Karpas-422 (cell line): ENCODE data around the gene DCDC2C. TPM values are rescaled to one million over a fixed set of nuclear protein-coding genes. Genes with fewer than 3 reads are reported as not detected.

Experiments used
- DNase-seq: peaks from one replicate; pipeline ENCODE4 v3.0.0-alpha.2; 2015
- H2AFZ ChIP-seq: fragments of 200-600 bp; sonication (generic); 2 replicates; pipeline ENCODE4 v1.6.1; 2014; ENCODE audit warnings: antibody characterized with exemption, low read length, mixed read lengths
- H3K27ac ChIP-seq: fragments of 200-600 bp; sonication (generic); 2 replicates; pipeline ENCODE4 v1.5.1; 2014; ENCODE audit warnings: mild to moderate bottlenecking, low read length, moderate library complexity
- H3K27me3 ChIP-seq: fragments of 200-600 bp; sonication (generic); 2 replicates; pipeline ENCODE4 v1.6.1; 2014; ENCODE audit warnings: low read length, mixed read lengths
- H3K36me3 ChIP-seq: fragments of 200-600 bp; sonication (generic); 2 replicates; pipeline ENCODE4 v1.6.1; 2014; ENCODE audit warnings: low read length, mixed read lengths; ENCODE audit not compliant: insufficient read depth
- H3K4me1 ChIP-seq: fragments of 200-600 bp; sonication (generic); 2 replicates; pipeline ENCODE4 v1.6.1; 2014; ENCODE audit warnings: mild to moderate bottlenecking, low read length, mixed read lengths
- H3K4me2 ChIP-seq: fragments of 200-600 bp; sonication (generic); 2 replicates; pipeline ENCODE4 v1.6.1; 2014; ENCODE audit warnings: low read length, low read depth, mild to moderate bottlenecking; ENCODE audit not compliant: poor library complexity, severe bottlenecking
- H3K4me3 ChIP-seq: fragments of 200-600 bp; sonication (generic); 2 replicates; pipeline ENCODE4 v1.5.1; 2014; ENCODE audit warnings: mild to moderate bottlenecking, antibody characterized with exemption, low read length, mixed read lengths
- H3K79me2 ChIP-seq: fragments of 200-600 bp; sonication (generic); 2 replicates; pipeline ENCODE4 v1.6.1; 2014; ENCODE audit warnings: mild to moderate bottlenecking, low read length, mixed read lengths
- H3K9ac ChIP-seq: fragments of 200-600 bp; sonication (generic); 2 replicates; pipeline ENCODE4 v1.6.0; 2014; ENCODE audit warnings: low read length
- H3K9me2 ChIP-seq: fragments of 200-600 bp; sonication (generic), shearing (Covaris generic); replicated peaks from 2 replicates; pipeline ENCODE4 v1.6.0; 2014; ENCODE audit warnings: mild to moderate bottlenecking, low read length, moderate library complexity; ENCODE audit not compliant: insufficient read depth
- H3K9me3 ChIP-seq: fragments of 300-700, 200-600 bp; sonication (generic); 2 replicates; pipeline ENCODE4 v1.6.1; 2014; ENCODE audit warnings: low read length, mixed read lengths
- H4K20me1 ChIP-seq: fragments of 200-600 bp; sonication (generic); 2 replicates; pipeline ENCODE4 v1.6.1; 2014; ENCODE audit warnings: mild to moderate bottlenecking, antibody characterized with exemption, low read length, low read depth; ENCODE audit not compliant: insufficient read depth
- total RNA-seq: library from RNA; depleted of rRNA; stranded (reverse); fragments of >200 nt; shearing (Covaris generic); gene quantifications from 2 replicates; pipeline ENCODE4 v1.2.3, GENCODE V29; 2014; ENCODE audit warnings: low replicate concordance

The DCDC2C gene
- total RNA-seq, 1 experiment from 2014 or later: not detected

DNA sequence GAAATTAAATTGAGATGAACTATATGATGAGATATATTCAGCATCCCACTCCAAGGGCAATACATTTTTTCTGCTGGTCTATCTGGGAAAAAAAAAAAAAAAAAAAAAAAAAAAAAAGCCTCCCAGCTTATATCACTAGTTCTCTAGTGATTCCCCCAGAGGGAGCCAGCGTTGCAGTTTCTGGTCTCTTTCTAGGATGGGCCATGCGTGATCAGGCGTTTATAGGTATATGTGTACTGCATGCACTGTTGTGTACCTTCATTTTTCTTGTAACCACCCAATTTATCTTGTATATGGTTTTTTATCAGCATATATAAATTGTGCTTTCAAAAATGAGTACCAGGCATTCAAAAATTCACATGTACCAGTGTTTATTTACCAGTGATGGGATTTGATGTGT, 35.1 kb downstream of the DCDC2C start:
- no peaks in the 10 kb centered on the region for H3K4me1 ChIP-seq
- peak; percentile 78 for DNase-seq
- H3K4me2 ChIP-seq: no peak overlapping the region
- H3K36me3 ChIP-seq: no peaks in the 10 kb centered on the region
- H2AFZ ChIP-seq: no peak overlapping the region
- no peak overlapping the region for H3K4me3 ChIP-seq
- H3K9me2 ChIP-seq: no peaks in the 10 kb centered on the region
- no peaks in the 10 kb centered on the region for H3K9me3 ChIP-seq
- no peaks in the 10 kb centered on the region for H3K79me2 ChIP-seq
- H3K9ac ChIP-seq: no peak overlapping the region
- H3K27me3 ChIP-seq: no peaks in the 10 kb centered on the region
- no peak overlapping the region for H3K27ac ChIP-seq
- H4K20me1 ChIP-seq: no peaks in the 10 kb centered on the region

DNA sequence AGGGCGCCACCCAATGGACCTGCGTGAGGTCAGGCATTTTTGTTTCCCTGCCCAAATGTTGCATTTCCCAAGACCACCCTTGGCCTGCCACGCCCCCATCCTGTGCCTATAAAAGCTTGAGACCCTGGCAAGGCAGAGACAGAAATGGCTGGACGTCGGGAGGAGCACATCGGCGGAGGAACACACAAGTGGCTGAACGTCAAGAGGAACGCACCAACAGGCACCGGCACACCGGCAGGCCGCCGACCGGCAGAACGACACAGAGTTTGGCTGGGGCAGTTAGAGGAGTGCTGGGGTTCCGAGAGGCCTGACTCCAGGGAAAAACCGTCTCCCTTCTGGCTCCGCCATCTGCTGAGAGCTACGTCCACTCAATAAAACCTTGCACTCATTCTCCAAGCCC, 35.9 kb downstream of the DCDC2C start:
- Histone ChIP-seq H3K27me3 (no peaks in the 10 kb centered on the region), H3K36me3 (no peaks in the 10 kb centered on the region), H3K27ac (no peak overlapping the region)

DNA sequence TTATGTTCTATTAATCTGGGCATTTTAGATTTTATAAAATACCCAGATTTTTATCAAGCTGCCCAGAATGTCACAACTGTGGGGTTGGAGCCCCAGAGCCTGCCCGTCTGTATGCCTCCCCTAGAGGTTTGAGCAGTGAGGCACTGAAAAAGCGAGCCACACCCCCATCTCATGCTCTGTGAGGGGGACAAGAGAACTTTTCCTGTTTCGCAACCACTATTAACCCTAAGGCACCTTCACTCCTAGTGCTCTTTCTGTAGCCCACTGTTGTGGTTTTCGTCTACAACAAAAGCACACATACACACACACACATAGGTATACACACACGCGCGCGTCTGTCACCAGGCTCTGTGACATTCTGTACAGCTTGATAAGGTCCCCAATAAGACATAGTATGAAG, 38.0 kb downstream of the DCDC2C start:
- H3K27ac ChIP-seq: no peak overlapping the region
- H3K4me1 ChIP-seq: no peaks in the 10 kb centered on the region

More for the DNA sequence above, 35.9 kb downstream of the DCDC2C start:
- Histone ChIP-seq H4K20me1 (no peaks in the 10 kb centered on the region), H3K4me1 (no peaks in the 10 kb centered on the region), H3K9me3 (no peaks in the 10 kb centered on the region), H3K9ac (no peak overlapping the region), H3K9me2 (no peaks in the 10 kb centered on the region), H3K79me2 (no peaks in the 10 kb centered on the region), H2AFZ (no peak overlapping the region), H3K4me3 (no peak overlapping the region), H3K4me2 (no peak overlapping the region)
- no peak for DNase-seq

DNA sequence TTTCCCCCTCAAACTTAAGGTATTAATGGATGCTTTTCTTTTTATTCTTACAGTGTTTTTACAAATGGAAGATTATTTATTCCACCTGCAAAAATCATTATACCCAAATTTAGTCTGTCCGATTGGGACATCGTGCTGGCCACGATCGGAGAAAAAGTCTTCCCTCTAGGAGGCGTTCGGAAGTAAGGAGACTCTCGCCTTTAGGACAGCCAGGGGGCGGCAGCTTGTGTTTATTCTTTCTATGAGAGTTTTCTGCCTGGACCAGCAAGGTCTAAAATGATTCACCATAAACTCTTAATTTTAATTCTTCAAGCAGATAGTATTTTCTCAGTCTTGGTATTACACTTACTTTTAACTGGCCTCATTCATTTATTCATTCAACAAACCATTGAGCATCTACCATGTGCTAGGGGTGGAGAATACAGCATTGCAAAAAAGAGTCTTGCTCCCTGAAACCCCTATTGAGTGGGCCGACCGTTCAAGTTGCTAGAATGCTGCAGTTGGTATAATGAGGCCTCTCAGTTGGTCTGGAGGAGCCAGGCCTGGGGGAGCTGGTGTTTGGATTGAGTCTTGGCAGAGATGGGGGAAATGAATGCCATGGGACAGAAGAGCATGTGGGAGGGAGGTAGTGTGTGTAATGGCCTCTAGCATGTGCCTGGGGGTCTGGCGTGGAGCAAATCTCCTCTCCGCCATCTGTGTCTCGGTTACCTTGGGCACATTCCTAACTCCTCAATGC, 38.7 kb downstream of the DCDC2C start:
- H3K4me2 ChIP-seq: no peak overlapping the region
- no peak overlapping the region for H3K27ac ChIP-seq
- H3K4me1 ChIP-seq: no peaks in the 10 kb centered on the region
- no peaks in the 10 kb centered on the region for H3K36me3 ChIP-seq
- H3K79me2 ChIP-seq: no peaks in the 10 kb centered on the region
- no peak overlapping the region for H3K9ac ChIP-seq
- no peaks in the 10 kb centered on the region for H3K9me3 ChIP-seq
- no peaks in the 10 kb centered on the region for H4K20me1 ChIP-seq
- H3K4me3 ChIP-seq: no peak overlapping the region
- H2AFZ ChIP-seq: no peak overlapping the region
- DNase-seq: no peak
- no peaks in the 10 kb centered on the region for H3K27me3 ChIP-seq
- no peaks in the 10 kb centered on the region for H3K9me2 ChIP-seq

More for the DNA sequence above, 38.0 kb downstream of the DCDC2C start:
- no peaks in the 10 kb centered on the region for H3K9me3 ChIP-seq
- H3K9me2 ChIP-seq: no peaks in the 10 kb centered on the region
- H3K36me3 ChIP-seq: no peaks in the 10 kb centered on the region
- no peaks in the 10 kb centered on the region for H3K79me2 ChIP-seq
- no peak overlapping the region for H3K4me3 ChIP-seq
- DNase-seq: no peak
- no peak overlapping the region for H3K4me2 ChIP-seq
- H3K27me3 ChIP-seq: no peaks in the 10 kb centered on the region
- H3K9ac ChIP-seq: no peak overlapping the region
- no peak overlapping the region for H2AFZ ChIP-seq
- H4K20me1 ChIP-seq: no peaks in the 10 kb centered on the region

- Histone ChIP-seq H3K9me3 (no peaks in the 10 kb centered on the region), H3K4me2 (no peak overlapping the region), H3K9ac (no peak overlapping the region), H3K79me2 (no peaks in the 10 kb centered on the region), H3K27ac (no peak overlapping the region), H3K4me3 (no peak overlapping the region), H4K20me1 (no peaks in the 10 kb centered on the region), H3K4me1 (no peaks in the 10 kb centered on the region), H3K9me2 (no peaks in the 10 kb centered on the region), H3K27me3 (no peaks in the 10 kb centered on the region), H3K36me3 (no peaks in the 10 kb centered on the region), H2AFZ (no peak overlapping the region)
- DNase-seq: no peak
These were observed 39.6 kb downstream of the DCDC2C start for GRCh38 chr2:3742743-3743508.

DNA sequence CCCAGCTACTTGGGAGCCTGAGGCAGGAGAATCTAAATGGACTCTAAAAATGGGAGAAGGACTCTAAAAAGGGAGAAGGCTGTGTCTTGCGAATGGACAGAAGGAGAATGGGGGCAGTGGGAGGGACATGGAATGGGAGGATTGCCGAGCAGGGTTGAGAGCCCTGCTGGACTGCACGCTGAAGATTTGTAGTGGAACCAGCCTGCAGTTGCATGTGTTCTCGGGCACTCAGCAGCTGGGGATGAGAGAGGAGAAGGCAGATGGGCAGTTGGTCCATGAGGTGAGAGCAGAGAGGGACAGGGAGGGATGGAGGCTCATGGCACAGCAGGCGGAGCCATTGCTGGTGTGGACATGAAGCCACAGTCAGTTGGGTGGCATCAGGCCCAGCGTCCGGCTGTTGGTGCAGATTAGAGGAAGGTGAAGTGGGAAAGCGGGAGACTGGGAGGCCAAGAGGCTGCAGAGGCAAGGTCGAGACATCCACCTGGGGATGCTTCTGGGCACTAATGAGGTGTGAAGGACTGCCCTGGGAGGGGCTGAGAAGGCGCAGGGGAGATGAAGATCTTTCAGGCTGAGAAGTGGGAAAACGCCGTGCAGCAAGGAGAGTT, 40.7 kb downstream of the DCDC2C start:
- Histone ChIP-seq H3K27ac (no peak overlapping the region), H3K36me3 (no peaks in the 10 kb centered on the region), H3K79me2 (no peaks in the 10 kb centered on the region), H3K9me3 (no peaks in the 10 kb centered on the region), H3K27me3 (no peaks in the 10 kb centered on the region), H3K9me2 (no peaks in the 10 kb centered on the region), H4K20me1 (no peaks in the 10 kb centered on the region), H3K4me1 (no peaks in the 10 kb centered on the region), H2AFZ (no peak overlapping the region), H3K9ac (no peak overlapping the region), H3K4me3 (no peak overlapping the region), H3K4me2 (no peak overlapping the region)
- DNase-seq: no peak

DNA sequence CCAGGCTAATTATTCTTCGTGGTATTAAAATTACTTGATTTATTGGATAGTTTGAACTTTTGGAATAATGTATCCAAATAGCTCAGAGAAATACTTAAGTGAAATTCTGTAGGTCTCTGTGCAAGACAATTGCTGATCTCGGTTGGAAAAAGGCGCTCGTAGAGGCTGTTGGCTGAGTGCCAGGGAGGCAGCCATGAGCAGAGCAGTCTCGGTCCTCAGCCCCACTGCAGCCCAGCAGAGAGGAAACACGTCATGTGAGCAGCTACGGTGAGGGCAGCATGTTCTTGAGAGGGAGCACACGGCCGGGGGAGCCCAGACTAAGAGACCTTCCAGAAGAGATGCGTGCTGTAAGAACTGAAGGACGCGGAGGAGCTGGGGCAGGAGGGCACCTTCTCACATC, 42.5 kb downstream of the DCDC2C start:
- H3K9me3 ChIP-seq: no peaks in the 10 kb centered on the region
- no peak overlapping the region for H3K9ac ChIP-seq
- no peak overlapping the region for H2AFZ ChIP-seq
- H3K36me3 ChIP-seq: no peaks in the 10 kb centered on the region
- no peaks in the 10 kb centered on the region for H3K4me1 ChIP-seq
- H3K79me2 ChIP-seq: no peaks in the 10 kb centered on the region
- no peaks in the 10 kb centered on the region for H3K9me2 ChIP-seq
- no peak overlapping the region for H3K27ac ChIP-seq
- DNase-seq: no peak
- H3K27me3 ChIP-seq: no peaks in the 10 kb centered on the region
- H4K20me1 ChIP-seq: no peaks in the 10 kb centered on the region
- H3K4me2 ChIP-seq: no peak overlapping the region
- no peak overlapping the region for H3K4me3 ChIP-seq

GRCh38 chr2:3747032-3747654, 43.8 kb downstream of the DCDC2C start:
- no peaks in the 10 kb centered on the region for H3K9me3 ChIP-seq
- no peaks in the 10 kb centered on the region for H3K27me3 ChIP-seq
- DNase-seq: no peak
- no peak overlapping the region for H2AFZ ChIP-seq
- H3K79me2 ChIP-seq: no peaks in the 10 kb centered on the region
- no peaks in the 10 kb centered on the region for H3K4me1 ChIP-seq
- no peak overlapping the region for H3K4me3 ChIP-seq
- no peak overlapping the region for H3K27ac ChIP-seq
- no peaks in the 10 kb centered on the region; the same call in 1 of the 2 replicates for H4K20me1 ChIP-seq
- no peaks in the 10 kb centered on the region for H3K36me3 ChIP-seq
- no peak overlapping the region for H3K9ac ChIP-seq
- no peaks in the 10 kb centered on the region for H3K9me2 ChIP-seq
- H3K4me2 ChIP-seq: no peak overlapping the region
